ENCODE results near the gene HABP2.

- TF ChIP-seq CTCF (IDR thresholded peaks at IDR 0.05; ENCODE audit: low read length): no peak
- no peak for TF ChIP-seq EZH2 (IDR thresholded peaks at IDR 0.05; ENCODE audit: borderline replicate concordance, low read length)
Measured at GRCh38 chr10:113511419-113511818, 41.4 kb upstream of the HABP2 start.
